Stomach (tissue), 4 donors: Measurements from ENCODE around the gene TNPO2.

Source experiments
- POLR2A ChIP-seq, 4 donors: fragments of 450-650 bp; IDR thresholded peaks; one replicate each; pipeline ENCODE4 v1.6.1; 2016; ENCODE audit warnings: antibody characterized with exemption in 4 of 4, control low read depth in 2 of 4, mild to moderate bottlenecking in 1 of 4, moderate library complexity in 1 of 4
- TF ChIP-seq, protein P1 (sequence below), 7 experiments: fragments of 450-650 bp in 4 of 7; fragments of 200-600 bp in 3 of 7; sonication (generic) in 3 of 7; IDR thresholded peaks; one replicate each; pipeline ENCODE4 v1.5.1; 2016 to 2019; ENCODE audit warnings: antibody characterized with exemption in 7 of 7, control low read depth in 2 of 7, mild to moderate bottlenecking in 1 of 7

DNA sequence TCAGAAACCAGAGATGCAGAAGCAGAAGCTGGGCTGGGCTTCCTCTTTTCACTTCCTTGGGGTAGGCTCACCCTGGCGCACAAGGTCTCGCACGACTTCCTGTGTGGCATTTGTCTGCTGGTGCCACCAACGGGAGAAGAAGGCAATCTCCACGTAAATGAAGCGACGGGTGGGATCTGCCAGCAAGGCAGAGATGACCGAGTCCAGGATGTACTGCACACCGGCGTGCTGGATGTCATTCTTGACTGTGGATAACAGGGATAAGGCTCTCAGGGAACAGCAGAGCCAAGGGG lies 58.5 kb downstream of the TNPO2 start:
- no peak for TF ChIP-seq POLR2A (IDR thresholded peaks at IDR 0.05)
- TF ChIP-seq, protein P1, sequence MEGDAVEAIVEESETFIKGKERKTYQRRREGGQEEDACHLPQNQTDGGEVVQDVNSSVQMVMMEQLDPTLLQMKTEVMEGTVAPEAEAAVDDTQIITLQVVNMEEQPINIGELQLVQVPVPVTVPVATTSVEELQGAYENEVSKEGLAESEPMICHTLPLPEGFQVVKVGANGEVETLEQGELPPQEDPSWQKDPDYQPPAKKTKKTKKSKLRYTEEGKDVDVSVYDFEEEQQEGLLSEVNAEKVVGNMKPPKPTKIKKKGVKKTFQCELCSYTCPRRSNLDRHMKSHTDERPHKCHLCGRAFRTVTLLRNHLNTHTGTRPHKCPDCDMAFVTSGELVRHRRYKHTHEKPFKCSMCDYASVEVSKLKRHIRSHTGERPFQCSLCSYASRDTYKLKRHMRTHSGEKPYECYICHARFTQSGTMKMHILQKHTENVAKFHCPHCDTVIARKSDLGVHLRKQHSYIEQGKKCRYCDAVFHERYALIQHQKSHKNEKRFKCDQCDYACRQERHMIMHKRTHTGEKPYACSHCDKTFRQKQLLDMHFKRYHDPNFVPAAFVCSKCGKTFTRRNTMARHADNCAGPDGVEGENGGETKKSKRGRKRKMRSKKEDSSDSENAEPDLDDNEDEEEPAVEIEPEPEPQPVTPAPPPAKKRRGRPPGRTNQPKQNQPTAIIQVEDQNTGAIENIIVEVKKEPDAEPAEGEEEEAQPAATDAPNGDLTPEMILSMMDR (IDR thresholded peaks at IDR 0.05) = no peak
